HCT116 (cell line): Measurements from ENCODE around the gene CHN1. TPM values are rescaled to one million over a fixed set of nuclear protein-coding genes. Genes with fewer than 3 reads are reported as not detected.

Experiments
- ATAC-seq: fragments of 200-7000 bp; cut with Tn5 transposase; 2 replicates; pipeline ENCODE4 v1.9.1; 2020; ENCODE audit warnings: mild to moderate bottlenecking, moderate library complexity
- BruUV-seq: library from RNA; stranded (reverse); fragments of 400-500 nt; replicated peaks from 2 replicates; lab custom pipeline; 2021; lab: Mats Ljungman, UMichigan
- CTCF ChIA-PET: fragments of 300-600 bp; sonication (Branson Sonifier 250); formaldehyde crosslinking; loops from one replicate; lab custom pipeline; 2021; ENCODE audit warnings: antibody characterized with exemption; lab: Charles Lee
- POLR2A ChIA-PET: fragments of 300-600, 350-600 bp; sonication (Branson Sonifier 250); formaldehyde crosslinking; loops from one replicate; lab custom pipeline; 2021; ENCODE audit warnings: antibody characterized with exemption; lab: Charles Lee
- RAD21 ChIA-PET, 2 experiments: fragments of 300-600 bp; sonication (Branson Sonifier 250); formaldehyde crosslinking; loops; one replicate each; lab custom pipeline; 2023; ENCODE audit warnings: low total read pairs in 2 of 2; ENCODE audit not compliant: uncharacterized antibody in 2 of 2, unreplicated experiment in 2 of 2, low non-redundant PET in 1 of 2; lab: Charles Lee
- DNase-seq: peaks from one replicate; pipeline ENCODE4 v3.0.0-alpha.2; 2010; ENCODE audit warnings: low read depth, low spot score
- H2AFZ ChIP-seq: fragments of 200-600 bp; shearing (Covaris generic), sonication (generic); 2 replicates; pipeline ENCODE4 v1.6.1; 2017; ENCODE audit warnings: low read depth, mixed run types, mixed read lengths, antibody characterized with exemption, low read length; ENCODE audit not compliant: poor library complexity, severe bottlenecking
- H3K27ac ChIP-seq: 2 replicates; pipeline ENCODE4 v1.5.1; 2012; ENCODE audit warnings: low read depth, low read length
- H3K27me3 ChIP-seq: fragments of 200-600 bp; sonication (generic); 2 replicates; pipeline ENCODE4 v1.6.1; 2016; ENCODE audit warnings: mixed run types, low read length, mixed read lengths; ENCODE audit not compliant: insufficient read depth
- H3K36me3 ChIP-seq, 2 experiments: fragments of 200-500 bp in 1 of 2; fragments of 200-600 bp in 1 of 2; sonication (Bioruptor generic) in 1 of 2; sonication (generic) in 1 of 2; 2 replicates each; pipeline versions ENCODE4 v1.5.1 to v1.6.1; 2014 to 2016; ENCODE audit warnings: low read length in 2 of 2, inconsistent platforms in 1 of 2, mixed read lengths in 1 of 2, mixed run types in 1 of 2; ENCODE audit not compliant: insufficient read depth in 2 of 2, control insufficient read depth in 1 of 2
- H3K4me1 ChIP-seq, 2 experiments: fragments of 200-600 bp in 1 of 2; sonication (generic) in 1 of 2; 2 replicates each; pipeline versions ENCODE4 v1.5.1 to v1.6.1; 2012 to 2017; ENCODE audit warnings: low read length in 2 of 2, inconsistent platforms in 1 of 2, mild to moderate bottlenecking in 1 of 2, mixed read lengths in 1 of 2, mixed run types in 1 of 2, moderate library complexity in 1 of 2; ENCODE audit not compliant: insufficient read depth in 2 of 2, control insufficient read depth in 1 of 2
- H3K4me2 ChIP-seq: fragments of 200-600 bp; sonication (generic); 2 replicates; pipeline ENCODE4 v1.6.1; 2017; ENCODE audit warnings: mixed run types, low read length, mixed read lengths
- H3K4me3 ChIP-seq, 2 experiments: fragments of 200-600 bp in 1 of 2; sonication (generic) in 1 of 2; replicated peaks in 1 of 2; 2 replicates each; pipeline ENCODE4 v1.5.1; 2011 to 2016; ENCODE audit warnings: low read length in 2 of 2, control low read depth in 1 of 2, low read depth in 1 of 2, mild to moderate bottlenecking in 1 of 2, mixed read lengths in 1 of 2, mixed run types in 1 of 2
- H3K79me2 ChIP-seq: fragments of 200-600 bp; sonication (generic); 2 replicates; pipeline ENCODE4 v1.6.1; 2017; ENCODE audit warnings: mild to moderate bottlenecking, mixed run types, low read length, moderate library complexity, mixed read lengths; ENCODE audit not compliant: insufficient read depth
- H3K9ac ChIP-seq: fragments of 200-600 bp; sonication (generic); 2 replicates; pipeline ENCODE4 v1.6.1; 2016; ENCODE audit warnings: low read length, mixed read lengths
- H3K9me2 ChIP-seq: fragments of 200-600 bp; sonication (generic), shearing (Covaris generic); 2 replicates; pipeline ENCODE4 v1.6.1; 2017; ENCODE audit warnings: mixed run types, mild to moderate bottlenecking, moderate library complexity; ENCODE audit not compliant: insufficient read depth
- H3K9me3 ChIP-seq, 2 experiments: fragments of 200-500 bp in 1 of 2; fragments of 200-600 bp in 1 of 2; sonication (Bioruptor generic) in 1 of 2; sonication (generic) in 1 of 2; 2 replicates each; pipeline ENCODE4 v1.6.1; 2014 to 2017; ENCODE audit warnings: low read length in 2 of 2, mixed read lengths in 2 of 2, inconsistent platforms in 1 of 2, low read depth in 1 of 2, mild to moderate bottlenecking in 1 of 2, mixed run types in 1 of 2, moderate library complexity in 1 of 2; ENCODE audit not compliant: control insufficient read depth in 1 of 2, insufficient read depth in 1 of 2
- H4K20me1 ChIP-seq: fragments of 200-600 bp; sonication (generic), shearing (Covaris generic); 2 replicates; pipeline ENCODE4 v1.6.1; 2017; ENCODE audit warnings: mixed run types, mild to moderate bottlenecking, moderate library complexity; ENCODE audit not compliant: insufficient read depth
- EGR1 ChIP-seq: IDR thresholded peaks from 2 replicates; pipeline ENCODE4 v1.6.1; 2012; ENCODE audit warnings: low read depth
- EZH2 ChIP-seq: fragments of 200-600 bp; sonication (generic); IDR thresholded peaks from 2 replicates; pipeline ENCODE4 v1.6.1; 2017; ENCODE audit warnings: antibody characterized with exemption, mixed run types
- EZH2phosphoT487 ChIP-seq: fragments of 200-600 bp; IDR thresholded peaks from 2 replicates; pipeline ENCODE4 v1.6.1; 2018; ENCODE audit warnings: antibody characterized with exemption, borderline replicate concordance
- FOSL1 ChIP-seq: IDR thresholded peaks from 2 replicates; pipeline ENCODE4 v1.6.1; 2012; ENCODE audit warnings: low read depth
- JUND ChIP-seq: IDR thresholded peaks from 2 replicates; pipeline ENCODE4 v1.6.1; 2012
- POLR2AphosphoS5 ChIP-seq: IDR thresholded peaks from 2 replicates; pipeline ENCODE4 v1.6.1; 2011; ENCODE audit warnings: mild to moderate bottlenecking, low read depth, low read length, moderate library complexity
- RAD21 ChIP-seq: IDR thresholded peaks from 2 replicates; pipeline ENCODE4 v1.6.1; 2012; ENCODE audit warnings: low read depth, mild to moderate bottlenecking
- SIN3A ChIP-seq: IDR thresholded peaks from 2 replicates; pipeline ENCODE4 v1.6.1; 2012; ENCODE audit warnings: low read depth
- SP1 ChIP-seq: IDR thresholded peaks from 2 replicates; pipeline ENCODE4 v1.6.1; 2012; ENCODE audit warnings: low read depth
- TCF7L2 ChIP-seq: IDR thresholded peaks from 2 replicates; pipeline ENCODE4 v1.7.0; 2011; ENCODE audit warnings: borderline replicate concordance, inconsistent platforms; ENCODE audit not compliant: insufficient read depth, insufficient read length; ENCODE audit errors: extremely low read depth
- YY1 ChIP-seq: IDR thresholded peaks from 2 replicates; pipeline ENCODE4 v1.6.1; 2011; ENCODE audit warnings: low read length, low read depth, moderate library complexity, mild to moderate bottlenecking; ENCODE audit not compliant: insufficient replicate concordance; ENCODE audit errors: extremely low read depth
- ZFX ChIP-seq: fragments of 450-650 bp; IDR thresholded peaks from 2 replicates; pipeline ENCODE4 v1.6.1; 2017
- ZNF274 ChIP-seq: fragments of 200-500 bp; sonication (Bioruptor generic); IDR thresholded peaks from 2 replicates; pipeline ENCODE4 v1.6.1; 2014; ENCODE audit warnings: mild to moderate bottlenecking, low read depth, low read length, inconsistent platforms
- intact Hi-C: fragments of 100-400 bp; cut with micrococcal nuclease; formaldehyde crosslinking; loops from 2 replicates; pipeline ENCODE4 v1.10.0; 2022
- total RNA-seq: library from RNA; stranded (reverse); gene quantifications from one replicate; pipeline ENCODE4 v1.2.1, GENCODE V29; 2021; ENCODE audit not compliant: unreplicated experiment
- TF ChIP-seq, protein P1 (sequence below): IDR thresholded peaks from 2 replicates; pipeline ENCODE4 v1.6.1; 2012
- TF ChIP-seq, protein P2 (sequence below): IDR thresholded peaks from 2 replicates; pipeline ENCODE4 v1.6.1; 2012; ENCODE audit warnings: low read depth
- TF ChIP-seq, protein P3 (sequence below): IDR thresholded peaks from 2 replicates; pipeline ENCODE4 v1.6.1; 2012

The CHN1 gene
- total RNA-seq, 1 experiment from 2014 or later: 3.6 TPM

DNA sequence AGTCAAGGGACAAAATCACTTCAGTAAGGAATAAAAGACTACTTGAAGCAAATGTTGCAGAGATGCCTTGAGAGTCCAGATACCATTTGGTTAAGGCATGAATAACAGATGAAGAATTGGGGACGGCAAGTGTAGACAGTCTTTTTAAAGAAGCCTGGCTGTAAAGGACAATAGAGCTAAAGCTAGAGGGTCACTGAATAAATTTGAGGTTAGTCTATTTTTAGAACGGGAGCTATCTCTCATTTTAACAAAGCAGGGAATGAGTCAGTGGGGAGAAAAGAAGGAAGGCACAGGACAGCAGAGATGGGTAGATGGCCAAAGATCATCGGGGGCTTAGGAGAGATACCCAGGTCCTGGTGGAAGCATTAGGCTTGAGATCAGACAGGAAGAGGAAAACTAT lies 30.6 kb upstream of the CHN1 start:
- BruUV-seq: no TSS peak
- Histone ChIP-seq H3K79me2 (no peaks in the 10 kb centered on the region), H3K4me3 (no peak overlapping the region), H3K9me2 (no peaks in the 10 kb centered on the region), H3K9me3 (no peaks in the 10 kb centered on the region), H3K36me3 (no peaks in the 10 kb centered on the region), H3K4me2 (no peak overlapping the region), H3K9ac (no peak overlapping the region), H3K27ac (no peak overlapping the region), H2AFZ (no peak overlapping the region), H3K27me3 (no peaks in the 10 kb centered on the region), H3K4me1 (no peaks in the 10 kb centered on the region; a peak in 1 of 4 replicates), H4K20me1 (no peaks in the 10 kb centered on the region)
- ChIA-PET POLR2A (no interaction called here), CTCF (no interaction called here), RAD21 (interaction anchor here in 1 of 2 experiments (0.7 kb wide), 1 partner anchor 294 kb away, joined by 3 read pairs; no protein-coding TSS in a partner anchor)
- ATAC-seq (no peak), DNase-seq (no peak)
- TF ChIP-seq SP1 (no peak), RAD21 (no peak), SIN3A (no peak), FOSL1 (no peak), POLR2AphosphoS5 (no peak), TCF7L2 (no peak), YY1 (no peak), EZH2phosphoT487 (no peak), ZFX (no peak), EZH2 (no peak), JUND (no peak), ZNF274 (no peak), EGR1 (no peak)
- TF ChIP-seq, protein P1, sequence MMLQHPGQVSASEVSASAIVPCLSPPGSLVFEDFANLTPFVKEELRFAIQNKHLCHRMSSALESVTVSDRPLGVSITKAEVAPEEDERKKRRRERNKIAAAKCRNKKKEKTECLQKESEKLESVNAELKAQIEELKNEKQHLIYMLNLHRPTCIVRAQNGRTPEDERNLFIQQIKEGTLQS: no peak
- TF ChIP-seq, protein P2, sequence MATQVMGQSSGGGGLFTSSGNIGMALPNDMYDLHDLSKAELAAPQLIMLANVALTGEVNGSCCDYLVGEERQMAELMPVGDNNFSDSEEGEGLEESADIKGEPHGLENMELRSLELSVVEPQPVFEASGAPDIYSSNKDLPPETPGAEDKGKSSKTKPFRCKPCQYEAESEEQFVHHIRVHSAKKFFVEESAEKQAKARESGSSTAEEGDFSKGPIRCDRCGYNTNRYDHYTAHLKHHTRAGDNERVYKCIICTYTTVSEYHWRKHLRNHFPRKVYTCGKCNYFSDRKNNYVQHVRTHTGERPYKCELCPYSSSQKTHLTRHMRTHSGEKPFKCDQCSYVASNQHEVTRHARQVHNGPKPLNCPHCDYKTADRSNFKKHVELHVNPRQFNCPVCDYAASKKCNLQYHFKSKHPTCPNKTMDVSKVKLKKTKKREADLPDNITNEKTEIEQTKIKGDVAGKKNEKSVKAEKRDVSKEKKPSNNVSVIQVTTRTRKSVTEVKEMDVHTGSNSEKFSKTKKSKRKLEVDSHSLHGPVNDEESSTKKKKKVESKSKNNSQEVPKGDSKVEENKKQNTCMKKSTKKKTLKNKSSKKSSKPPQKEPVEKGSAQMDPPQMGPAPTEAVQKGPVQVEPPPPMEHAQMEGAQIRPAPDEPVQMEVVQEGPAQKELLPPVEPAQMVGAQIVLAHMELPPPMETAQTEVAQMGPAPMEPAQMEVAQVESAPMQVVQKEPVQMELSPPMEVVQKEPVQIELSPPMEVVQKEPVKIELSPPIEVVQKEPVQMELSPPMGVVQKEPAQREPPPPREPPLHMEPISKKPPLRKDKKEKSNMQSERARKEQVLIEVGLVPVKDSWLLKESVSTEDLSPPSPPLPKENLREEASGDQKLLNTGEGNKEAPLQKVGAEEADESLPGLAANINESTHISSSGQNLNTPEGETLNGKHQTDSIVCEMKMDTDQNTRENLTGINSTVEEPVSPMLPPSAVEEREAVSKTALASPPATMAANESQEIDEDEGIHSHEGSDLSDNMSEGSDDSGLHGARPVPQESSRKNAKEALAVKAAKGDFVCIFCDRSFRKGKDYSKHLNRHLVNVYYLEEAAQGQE: no peak
- TF ChIP-seq, protein P3, sequence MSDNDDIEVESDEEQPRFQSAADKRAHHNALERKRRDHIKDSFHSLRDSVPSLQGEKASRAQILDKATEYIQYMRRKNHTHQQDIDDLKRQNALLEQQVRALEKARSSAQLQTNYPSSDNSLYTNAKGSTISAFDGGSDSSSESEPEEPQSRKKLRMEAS: no peak
- intact Hi-C loops: loop anchor here (5.0 kb wide), 1 partner anchor 1051 kb away; no protein-coding TSS in a partner anchor
